A549 (cell line): ENCODE measurements around the gene BNIPL. TPM values are rescaled to one million over a fixed set of nuclear protein-coding genes. Genes with fewer than 3 reads are reported as not detected.

ENCODE experiments used
- ATAC-seq, 2 experiments: fragments of 200-7000 bp in 1 of 2; fragments of >200 bp in 1 of 2; cut with Nextera tagmentation in 1 of 2; cut with Tn5 transposase in 1 of 2; 3 replicates each; pipeline versions ENCODE4 v1.8.0 to v1.9.1; 2018 to 2020; ENCODE audit warnings: mild to moderate bottlenecking in 1 of 2, moderate library complexity in 1 of 2
- CTCF ChIA-PET: fragments of 300-600 bp; sonication (Branson Sonifier 250); formaldehyde crosslinking; extraction: SDS; loops from one replicate; lab custom pipeline; 2021; ENCODE audit warnings: antibody characterized with exemption, inconsistent platforms; lab: Yijun Ruan, JAX
- POLR2A ChIA-PET: fragments of 350-600 bp; formaldehyde crosslinking; extraction: SDS; loops from one replicate; lab custom pipeline; 2021; ENCODE audit warnings: antibody characterized with exemption, inconsistent platforms; lab: Yijun Ruan, JAX
- DNase-seq, 2 experiments: peaks; one replicate each; pipeline versions ENCODE4 v3.0.0 to v3.0.0-alpha.2; 2011 to 2016; ENCODE audit warnings: low read depth in 1 of 2, low spot score in 1 of 2
- FAIRE-seq: peaks from 2 replicates; lab custom pipeline; 2011; peaks lifted over from hg19 to GRCh38; lab: Jason Lieb, UNC
- H3K27ac ChIP-seq, 2 experiments: fragments of >200 bp; sonication (Bioruptor Twin); formaldehyde crosslinking; 3 replicates each; pipeline ENCODE4 v1.5.1; 2016 to 2017
- H3K4me1 ChIP-seq: fragments of >200 bp; sonication (Bioruptor Twin); formaldehyde crosslinking; 3 replicates; pipeline ENCODE4 v1.6.1; 2016
- H3K4me2 ChIP-seq: fragments of >200 bp; sonication (Bioruptor Twin); formaldehyde crosslinking; 3 replicates; pipeline ENCODE4 v1.6.1; 2016
- H3K4me3 ChIP-seq: fragments of >200 bp; sonication (Bioruptor Twin); formaldehyde crosslinking; 3 replicates; pipeline ENCODE4 v1.5.1; 2016
- H3K9me3 ChIP-seq: fragments of >200 bp; sonication (Bioruptor Twin); formaldehyde crosslinking; 3 replicates; pipeline ENCODE4 v1.6.1; 2016
- CBX2 ChIP-seq: fragments of 200-600 bp; sonication (generic); IDR thresholded peaks from 2 replicates; pipeline ENCODE4 v1.6.1; 2016; ENCODE audit warnings: low read depth, mild to moderate bottlenecking, borderline replicate concordance
- CHD2 ChIP-seq: fragments of 150-350 bp; IDR thresholded peaks from 2 replicates; pipeline ENCODE4 v1.6.1; 2014; ENCODE audit warnings: low read length; ENCODE audit not compliant: partially characterized antibody
- EP300 ChIP-seq, 2 experiments: fragments of >200 bp; sonication (Bioruptor Twin); formaldehyde crosslinking; IDR thresholded peaks; 2 replicates in 1 of 2; 3 replicates in 1 of 2; pipeline ENCODE4 v1.6.1; 2016 to 2017
- GATA3 ChIP-seq: IDR thresholded peaks from 2 replicates; pipeline ENCODE4 v1.6.1; 2012; ENCODE audit warnings: borderline replicate concordance
- HDAC2 ChIP-seq: fragments of 200-600 bp; sonication (generic); IDR thresholded peaks from 2 replicates; pipeline ENCODE4 v1.6.1; 2016
- HOXB13 ChIP-seq: fragments of 250-450 bp; sonication (Bioruptor Pico); IDR thresholded peaks from 2 replicates; pipeline ENCODE4 v1.5.0; 2020; ENCODE audit warnings: low read depth, mild to moderate bottlenecking, moderate library complexity
- KDM1A ChIP-seq: fragments of 200-600 bp; sonication (generic); IDR thresholded peaks from 2 replicates; pipeline ENCODE4 v1.6.1; 2016; ENCODE audit warnings: low read depth, mild to moderate bottlenecking
- KDM5A ChIP-seq: fragments of 200-600 bp; sonication (generic); IDR thresholded peaks from 2 replicates; pipeline ENCODE4 v1.6.1; 2016; ENCODE audit warnings: antibody characterized with exemption, mild to moderate bottlenecking
- MAFK ChIP-seq: fragments of 450-650 bp; IDR thresholded peaks from 2 replicates; pipeline ENCODE4 v1.6.1; 2014; ENCODE audit not compliant: partially characterized antibody
- NR3C1 ChIP-seq: fragments of >200 bp; sonication (Bioruptor Twin); formaldehyde crosslinking; IDR thresholded peaks from 3 replicates; pipeline ENCODE4 v1.6.1; 2017
- RARB ChIP-seq: fragments of 250-450 bp; sonication (Bioruptor Pico); IDR thresholded peaks from 2 replicates; pipeline ENCODE4 v1.8.0; 2021; ENCODE audit warnings: mild to moderate bottlenecking, moderate library complexity
- SREBF2 ChIP-seq: fragments of 450-650 bp; IDR thresholded peaks from 2 replicates; pipeline ENCODE4 v1.6.1; 2014; ENCODE audit warnings: mild to moderate bottlenecking, moderate library complexity
- TFCP2L1 ChIP-seq: fragments of 250-450 bp; sonication (Bioruptor Pico); IDR thresholded peaks from 2 replicates; pipeline ENCODE4 v1.5.0; 2021; ENCODE audit warnings: mild to moderate bottlenecking
- TP53 ChIP-seq: fragments of 250-450 bp; sonication (Bioruptor Pico); IDR thresholded peaks from 2 replicates; pipeline ENCODE4 v1.5.0; 2021; ENCODE audit warnings: mild to moderate bottlenecking, moderate library complexity
- ZC3H11A ChIP-seq: fragments of 450-650 bp; IDR thresholded peaks from 2 replicates; pipeline ENCODE4 v1.6.1; 2014; ENCODE audit warnings: antibody characterized with exemption, mild to moderate bottlenecking
- ZFP36 ChIP-seq: fragments of 450-650 bp; IDR thresholded peaks from 2 replicates; pipeline ENCODE4 v1.6.1; 2014; ENCODE audit warnings: borderline replicate concordance; ENCODE audit not compliant: partially characterized antibody
- ZNF302 ChIP-seq: fragments of 250-450 bp; sonication (Bioruptor Pico); IDR thresholded peaks from 2 replicates; pipeline ENCODE4 v1.9.0; 2021; ENCODE audit warnings: inconsistent platforms, mild to moderate bottlenecking, moderate library complexity
- WGBS: methylation state at CpG from one replicate; pipeline ENCODE4 v1.1.6; 2017; ENCODE audit errors: missing lambda C conversion rate; 5-methylcytosine and 5-hydroxymethylcytosine counted together
- polyA plus RNA-seq, 4 experiments: library from polyadenylated mRNA; depleted of rRNA in 3 of 4; stranded (reverse); fragments of >200 nt; fragmentation: RNase III in 1 of 4; extraction: RNeasy Plus Mini Kit Qiagen cat#74134 plus additional on column Dnase treatment in 1 of 4; gene quantifications; 2 replicates in 3 of 4; 3 replicates in 1 of 4; pipeline ENCODE4 v1.2.3, GENCODE V29; 2011 to 2017
- TF ChIP-seq, protein P1 (sequence below): IDR thresholded peaks from 2 replicates; pipeline ENCODE4 v1.6.1; 2012
- TF ChIP-seq, protein P2 (sequence below): IDR thresholded peaks from 2 replicates; pipeline ENCODE4 v1.6.1; 2012; ENCODE audit warnings: low read depth, borderline replicate concordance
- TF ChIP-seq, protein P3 (sequence below): fragments of >200 bp; sonication (Bioruptor Twin); formaldehyde crosslinking; IDR thresholded peaks from 3 replicates; pipeline ENCODE4 v1.5.1; 2016
- TF ChIP-seq, protein P4 (sequence below): fragments of >200 bp; sonication (Bioruptor Twin); formaldehyde crosslinking; IDR thresholded peaks from 3 replicates; pipeline ENCODE4 v1.6.1; 2016

Gene BNIPL
- polyA plus RNA-seq, 2 of the 4 experiments (the other 2 are of a cell fraction) = 0.22 to 0.30 TPM

DNA sequence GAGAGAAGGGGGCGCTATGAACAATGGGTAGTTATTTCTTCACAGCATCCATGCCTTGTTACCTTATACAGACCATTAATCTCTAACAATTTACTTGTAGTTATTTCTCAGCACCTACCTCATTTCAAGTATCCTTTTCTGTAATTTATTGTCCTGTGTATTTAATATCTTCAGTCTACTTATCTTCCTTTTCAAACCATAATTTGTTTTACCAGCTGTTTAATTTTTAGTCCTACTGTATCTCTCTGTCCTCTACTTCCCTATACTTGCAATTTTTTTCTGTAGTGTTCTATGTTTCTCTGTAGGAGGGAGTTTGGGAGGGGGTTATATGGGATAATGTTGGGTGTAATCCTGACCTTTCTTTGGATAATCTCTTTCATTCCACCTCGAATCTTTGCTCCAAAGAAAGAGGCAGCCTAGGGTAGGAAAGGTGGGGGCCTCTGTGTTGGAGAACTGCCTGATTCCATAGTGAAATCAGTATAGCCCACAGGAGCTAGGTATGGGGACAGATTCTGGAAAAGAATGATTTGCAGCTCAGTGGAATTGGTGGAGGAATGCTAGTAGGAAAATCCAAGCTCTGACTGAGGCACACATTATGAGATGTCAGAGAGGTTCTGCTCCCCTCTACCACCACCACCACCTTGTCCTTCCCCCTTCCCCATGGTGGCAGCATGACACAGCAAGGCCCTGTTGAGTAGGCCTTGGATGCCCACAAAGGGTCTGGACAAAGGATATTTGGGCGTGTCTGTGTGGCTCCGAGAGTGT lies 24.5 kb downstream of the BNIPL start:
- ATAC-seq (peak; percentile 1 to 48; a peak in 3 of 6 replicates), FAIRE-seq (no peak), DNase-seq (peak in 1 of 2 experiments; percentile 64)

DNA sequence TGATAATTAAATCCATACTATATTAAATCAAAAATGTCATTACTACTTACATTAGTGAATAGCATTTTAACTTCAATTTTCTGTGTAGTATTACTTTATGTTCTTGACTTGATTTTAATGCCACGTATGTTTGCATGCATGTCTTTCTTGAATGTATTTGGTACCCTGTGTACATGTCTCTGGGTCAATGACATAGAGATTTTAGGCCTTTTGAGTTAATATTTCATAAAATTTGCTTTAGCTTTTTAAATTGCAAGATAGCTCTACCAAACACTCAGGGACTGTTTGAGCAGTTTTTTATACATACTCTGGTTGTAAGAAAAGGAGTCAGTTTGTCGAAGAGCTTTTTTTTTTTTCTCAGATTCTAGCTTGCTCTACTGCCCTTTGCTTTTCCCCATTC lies 25.3 kb downstream of the BNIPL start:
- TF ChIP-seq, protein P1, sequence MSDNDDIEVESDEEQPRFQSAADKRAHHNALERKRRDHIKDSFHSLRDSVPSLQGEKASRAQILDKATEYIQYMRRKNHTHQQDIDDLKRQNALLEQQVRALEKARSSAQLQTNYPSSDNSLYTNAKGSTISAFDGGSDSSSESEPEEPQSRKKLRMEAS = no peak
- no peak for TF ChIP-seq GATA3
- TF ChIP-seq, protein P2, sequence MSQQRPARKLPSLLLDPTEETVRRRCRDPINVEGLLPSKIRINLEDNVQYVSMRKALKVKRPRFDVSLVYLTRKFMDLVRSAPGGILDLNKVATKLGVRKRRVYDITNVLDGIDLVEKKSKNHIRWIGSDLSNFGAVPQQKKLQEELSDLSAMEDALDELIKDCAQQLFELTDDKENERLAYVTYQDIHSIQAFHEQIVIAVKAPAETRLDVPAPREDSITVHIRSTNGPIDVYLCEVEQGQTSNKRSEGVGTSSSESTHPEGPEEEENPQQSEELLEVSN = no peak
- TF ChIP-seq HOXB13 (CRISPR knock-in tag) = no peak
- no peak for TF ChIP-seq ZC3H11A
- no peak for TF ChIP-seq SREBF2
- TF ChIP-seq NR3C1 = no peak
- TF ChIP-seq ZNF302 (CRISPR knock-in tag) = no peak
- no peak for TF ChIP-seq EP300 (IDR thresholded peaks at IDR 0.05)
- TF ChIP-seq, protein P3, sequence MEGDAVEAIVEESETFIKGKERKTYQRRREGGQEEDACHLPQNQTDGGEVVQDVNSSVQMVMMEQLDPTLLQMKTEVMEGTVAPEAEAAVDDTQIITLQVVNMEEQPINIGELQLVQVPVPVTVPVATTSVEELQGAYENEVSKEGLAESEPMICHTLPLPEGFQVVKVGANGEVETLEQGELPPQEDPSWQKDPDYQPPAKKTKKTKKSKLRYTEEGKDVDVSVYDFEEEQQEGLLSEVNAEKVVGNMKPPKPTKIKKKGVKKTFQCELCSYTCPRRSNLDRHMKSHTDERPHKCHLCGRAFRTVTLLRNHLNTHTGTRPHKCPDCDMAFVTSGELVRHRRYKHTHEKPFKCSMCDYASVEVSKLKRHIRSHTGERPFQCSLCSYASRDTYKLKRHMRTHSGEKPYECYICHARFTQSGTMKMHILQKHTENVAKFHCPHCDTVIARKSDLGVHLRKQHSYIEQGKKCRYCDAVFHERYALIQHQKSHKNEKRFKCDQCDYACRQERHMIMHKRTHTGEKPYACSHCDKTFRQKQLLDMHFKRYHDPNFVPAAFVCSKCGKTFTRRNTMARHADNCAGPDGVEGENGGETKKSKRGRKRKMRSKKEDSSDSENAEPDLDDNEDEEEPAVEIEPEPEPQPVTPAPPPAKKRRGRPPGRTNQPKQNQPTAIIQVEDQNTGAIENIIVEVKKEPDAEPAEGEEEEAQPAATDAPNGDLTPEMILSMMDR = no peak
- no peak for TF ChIP-seq RARB (CRISPR knock-in tag)
- no peak for TF ChIP-seq KDM5A
- TF ChIP-seq HDAC2 = no peak
- TF ChIP-seq KDM1A = no peak
- TF ChIP-seq TP53 (CRISPR knock-in tag) = no peak
- TF ChIP-seq, protein P4, sequence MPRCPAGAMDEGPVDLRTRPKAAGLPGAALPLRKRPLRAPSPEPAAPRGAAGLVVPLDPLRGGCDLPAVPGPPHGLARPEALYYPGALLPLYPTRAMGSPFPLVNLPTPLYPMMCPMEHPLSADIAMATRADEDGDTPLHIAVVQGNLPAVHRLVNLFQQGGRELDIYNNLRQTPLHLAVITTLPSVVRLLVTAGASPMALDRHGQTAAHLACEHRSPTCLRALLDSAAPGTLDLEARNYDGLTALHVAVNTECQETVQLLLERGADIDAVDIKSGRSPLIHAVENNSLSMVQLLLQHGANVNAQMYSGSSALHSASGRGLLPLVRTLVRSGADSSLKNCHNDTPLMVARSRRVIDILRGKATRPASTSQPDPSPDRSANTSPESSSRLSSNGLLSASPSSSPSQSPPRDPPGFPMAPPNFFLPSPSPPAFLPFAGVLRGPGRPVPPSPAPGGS = no peak
- no peak for TF ChIP-seq CBX2
- TF ChIP-seq CHD2 = no peak
- TF ChIP-seq TFCP2L1 (CRISPR knock-in tag) = no peak
- no peak for TF ChIP-seq ZFP36
- WGBS = 66% methylated on average over 2 of the region's 2 CpGs
- Histone ChIP-seq H3K4me3 (peak overlapping the region; percentile 90), H3K4me1 (peaks cover 44% of the 10 kb centered on the region), H3K27ac (peak overlapping the region; percentile 98 to 100), H3K4me2 (peak overlapping the region; percentile 98), H3K9me3 (no peaks in the 10 kb centered on the region)
- ChIA-PET POLR2A (interaction anchor here (1.3 to 5.6 kb wide), 3 partner anchors 9 to 14 kb away, joined by 5 to 34 read pairs (median 11); partner anchors contain the start of genes C1orf56 and GABPB2), CTCF (interaction anchor here (0.6 to 7.8 kb wide), 8 partner anchors 12 to 774 kb away, joined by 3 to 86 read pairs (median 6); partner anchors contain the start of genes C1orf56, GABPB2 and TNFAIP8L2)
- DNase-seq = no peak
- no peak for ATAC-seq
- FAIRE-seq = no peak

More for the DNA sequence above, 24.5 kb downstream of the BNIPL start:
- Histone ChIP-seq H3K27ac (peak overlapping the region; percentile 98 to 100), H3K4me2 (peak overlapping the region; percentile 98), H3K4me3 (peak overlapping the region; percentile 90), H3K4me1 (peaks cover 53% of the 10 kb centered on the region), H3K9me3 (no peaks in the 10 kb centered on the region)
- ChIA-PET CTCF (interaction anchor here (1.0 to 7.8 kb wide), 15 partner anchors 11 to 96 kb away, joined by 3 to 86 read pairs (median 4); partner anchors contain the start of genes GABPB2, MINDY1, PRUNE1 and TNFAIP8L2), POLR2A (interaction anchor here (0.8 to 5.6 kb wide), 5 partner anchors 9 to 13 kb away, joined by 3 to 34 read pairs (median 6); partner anchors contain the start of genes C1orf56 and GABPB2)
- 2% methylated on average over 4 of the region's 4 CpGs for WGBS
- TF ChIP-seq GATA3 (no peak), MAFK (peak; percentile 63)
- TF ChIP-seq, protein P1 = peak; percentile 35; the same call in 1 of the 2 replicates
